Stimulated activated CD4-positive, alpha-beta T cell treated with anti-CD3 and anti-CD28 coated beads, Interleukin-15, amount 100 ng/mL, for 48 hours (primary cell): ENCODE measurements around the gene ZMYM4.

Source experiments
- DNase-seq, 2 donors: peaks; one replicate each; pipeline ENCODE4 v3.0.0-alpha.2; 2020; ENCODE audit warnings: low read depth in 2 of 2

ZMYM4 gene

DNA sequence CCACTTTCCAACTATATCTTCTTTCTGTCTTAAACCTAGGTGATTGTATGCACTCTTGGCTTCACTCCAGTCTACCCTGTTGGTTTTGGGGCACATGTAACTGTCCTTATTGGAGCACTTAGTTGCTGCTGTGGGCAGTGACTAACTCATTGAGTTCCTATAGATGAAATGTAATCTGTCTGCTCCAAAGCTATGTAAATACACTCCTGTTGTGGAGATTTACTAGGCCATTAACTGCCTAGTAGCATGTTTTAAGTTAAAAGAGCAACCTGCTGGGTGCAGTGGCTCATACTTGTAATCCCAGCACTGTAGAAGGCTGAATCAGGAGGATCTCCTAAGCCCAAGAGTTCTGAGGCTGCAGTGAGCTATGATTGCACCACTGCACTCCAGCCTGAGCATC is 137.6 kb downstream of the ZMYM4 start:
- DNase-seq = no peak

DNA sequence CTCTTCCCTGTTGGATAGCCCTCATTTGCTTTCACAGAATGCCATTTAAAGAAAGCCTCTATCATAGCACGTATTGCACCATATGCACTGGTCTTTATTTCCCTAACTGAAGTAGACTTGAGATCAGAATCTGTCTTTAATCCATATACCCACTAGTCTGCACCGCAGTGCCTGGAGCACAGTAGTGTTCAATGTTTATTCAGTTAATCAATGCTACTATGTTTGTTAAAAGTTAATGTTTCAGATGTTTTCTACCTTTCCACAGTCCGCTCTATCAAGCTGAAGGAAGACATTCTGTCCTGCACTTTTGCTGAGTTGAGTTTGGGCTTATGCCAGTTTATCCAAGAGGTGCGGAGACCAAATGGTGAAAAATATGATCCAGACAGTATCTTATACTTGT is 139.2 kb downstream of the ZMYM4 start:
- DNase-seq = no peak

DNA sequence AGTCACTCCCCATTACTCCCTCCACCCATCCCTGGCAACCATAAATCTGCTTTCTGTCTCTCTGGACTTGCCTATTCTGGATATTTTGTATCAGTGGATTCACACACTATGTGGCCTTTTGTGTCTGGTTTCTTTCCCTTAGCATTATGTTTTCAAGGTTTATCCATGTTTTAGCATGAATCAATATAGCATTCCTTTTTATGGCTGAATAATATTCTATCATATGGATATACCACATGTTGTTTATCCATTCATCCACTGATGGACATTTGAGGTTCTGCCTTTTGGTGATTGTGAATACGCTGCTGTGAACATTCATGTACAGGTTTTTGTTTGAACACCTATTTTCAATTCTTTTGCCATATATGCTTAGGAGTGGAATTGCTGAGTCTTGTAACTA is 140.4 kb downstream of the ZMYM4 start:
- no peak for DNase-seq

DNA sequence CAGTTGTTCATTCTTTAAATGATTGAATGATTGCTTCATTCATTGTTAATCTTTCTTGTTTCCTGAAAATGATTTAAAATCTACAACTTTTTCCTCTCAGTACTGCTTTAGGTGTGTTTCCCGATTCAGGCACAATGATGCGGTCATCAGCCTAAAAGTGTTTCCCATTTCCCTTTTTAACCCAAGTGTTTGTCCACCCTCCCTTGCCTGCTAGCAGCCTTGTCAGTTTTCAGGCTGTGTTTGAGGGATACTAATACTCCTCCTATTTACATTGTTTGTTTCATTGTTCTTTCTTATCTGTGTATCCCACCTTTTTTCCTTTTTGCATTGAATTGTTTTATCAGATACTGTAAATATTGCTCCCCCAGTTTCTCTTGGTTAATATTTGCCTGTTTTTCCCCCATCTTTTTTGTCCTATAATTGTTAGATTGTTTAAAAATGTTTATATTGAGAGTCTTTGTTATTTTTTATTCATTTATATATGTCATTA is 157.6 kb downstream of the ZMYM4 start:
- DNase-seq = no peak

DNA sequence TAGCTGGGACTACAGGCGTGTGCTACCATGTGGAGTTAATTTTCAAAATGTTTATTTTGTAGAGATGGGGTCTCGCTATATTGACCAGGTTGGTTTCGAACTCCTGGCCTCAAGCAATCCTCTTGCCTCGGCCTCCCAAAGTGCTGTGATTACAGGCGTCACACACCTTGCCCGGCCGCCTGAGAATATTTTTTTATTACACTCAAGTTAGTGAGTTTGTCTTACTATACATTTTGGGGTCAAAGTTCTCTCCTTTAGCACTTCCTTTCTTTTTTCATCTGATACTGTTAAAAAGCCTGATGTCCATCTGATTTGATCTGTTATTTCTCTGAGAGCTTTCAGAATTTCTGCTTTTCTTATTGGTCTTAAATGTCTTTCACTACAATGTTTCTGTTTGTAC is 159.9 kb downstream of the ZMYM4 start:
- no peak for DNase-seq

DNA sequence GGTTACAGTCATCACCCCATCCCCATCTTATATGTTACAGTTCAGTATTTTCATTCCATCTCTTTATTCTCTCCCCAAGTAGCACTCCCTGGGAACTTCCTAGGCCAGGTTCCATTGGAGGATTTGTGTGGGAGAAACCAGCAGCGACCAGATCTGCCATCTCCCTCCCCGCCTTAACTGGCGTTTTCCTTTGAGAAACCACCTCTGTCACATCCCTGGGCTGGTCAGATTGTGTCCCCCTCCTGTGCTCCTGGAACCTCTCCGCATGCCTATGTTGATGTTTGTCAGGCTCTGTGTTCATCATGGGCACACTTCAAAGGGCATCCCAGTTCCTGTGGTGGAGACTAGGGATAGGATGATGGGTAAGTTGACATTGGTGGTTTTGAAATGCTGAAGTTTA is 162.3 kb downstream of the ZMYM4 start:
- no peak for DNase-seq

DNA sequence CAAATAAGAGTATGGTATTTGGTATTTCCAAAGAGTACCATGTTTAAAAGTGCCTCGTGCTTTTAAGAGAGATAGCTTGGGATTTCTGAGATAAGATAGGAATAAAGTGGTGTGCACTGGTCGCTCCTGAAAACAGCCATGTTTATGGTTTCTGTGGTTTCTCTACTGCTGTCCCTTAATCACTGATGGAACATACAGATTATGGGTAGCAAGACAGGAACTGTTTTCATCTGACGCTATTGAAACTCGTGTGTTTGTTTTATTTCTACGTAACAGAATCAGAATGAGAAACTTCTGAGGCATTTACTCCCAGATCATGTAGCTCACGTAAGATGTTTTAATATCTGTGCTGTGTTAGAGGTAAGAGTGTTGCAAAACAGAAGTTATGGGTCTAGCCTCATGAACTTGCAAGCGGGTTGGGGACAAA is 162.7 kb downstream of the ZMYM4 start:
- no peak for DNase-seq

DNA sequence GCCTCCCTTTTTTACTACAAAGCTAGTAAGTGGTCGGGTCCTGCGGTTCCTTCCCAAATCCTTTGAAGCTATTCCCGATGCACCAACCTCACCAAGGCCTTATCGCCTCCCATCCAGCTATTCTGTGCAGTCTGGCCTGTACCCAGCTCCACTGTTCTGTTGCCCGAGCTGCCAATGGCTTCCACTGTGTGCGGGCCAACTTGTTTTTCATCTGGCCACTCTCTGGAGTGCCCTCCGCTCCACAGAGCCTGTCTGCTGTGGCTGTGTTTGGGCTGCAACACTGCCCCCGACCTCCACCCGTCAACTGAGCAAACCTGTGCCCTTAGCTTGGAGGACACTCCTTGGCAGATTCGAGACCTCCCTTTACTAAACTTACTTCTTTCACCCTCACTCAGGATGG is 163.7 kb downstream of the ZMYM4 start:
- DNase-seq = no peak

DNA sequence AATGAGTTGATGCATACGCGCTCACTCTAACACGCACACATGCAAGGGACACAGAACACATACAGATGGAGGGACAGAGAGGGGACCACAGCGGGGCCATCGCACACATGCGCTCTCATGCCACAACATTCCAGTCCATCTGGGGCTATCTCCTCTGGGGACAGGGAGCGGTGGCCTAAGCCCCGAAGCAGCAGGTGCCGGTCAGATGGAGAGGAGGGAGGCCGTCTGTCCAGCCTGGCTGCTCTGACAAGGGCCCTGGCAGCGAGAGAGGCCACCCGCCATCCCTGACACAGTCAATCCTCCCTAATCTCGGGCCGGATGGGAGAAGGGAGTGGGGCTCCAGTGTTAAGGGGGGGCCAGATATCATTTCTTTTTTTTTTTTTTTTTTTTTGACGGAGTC is 165.2 kb downstream of the ZMYM4 start:
- DNase-seq = no peak

DNA sequence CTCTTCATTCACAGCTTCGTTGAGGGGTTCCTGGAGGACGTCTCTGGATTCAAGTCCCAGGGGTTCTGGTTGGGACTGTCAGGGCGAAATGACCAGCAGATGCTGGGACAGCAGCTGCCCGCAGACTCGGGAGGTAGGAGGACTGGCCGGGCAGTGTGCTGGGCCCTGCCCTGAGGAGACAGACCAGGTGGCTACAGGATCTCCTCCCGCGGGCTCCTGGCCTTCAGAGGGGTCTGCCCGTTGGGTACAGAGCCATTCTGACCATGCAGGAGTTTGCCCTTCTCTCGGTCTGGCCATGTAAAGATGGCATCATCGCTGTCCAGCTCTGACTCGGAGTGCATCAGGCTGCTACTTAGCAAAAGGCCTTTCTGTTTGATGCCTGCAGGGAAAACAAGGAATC is 166.2 kb downstream of the ZMYM4 start:
- DNase-seq = no peak

DNA sequence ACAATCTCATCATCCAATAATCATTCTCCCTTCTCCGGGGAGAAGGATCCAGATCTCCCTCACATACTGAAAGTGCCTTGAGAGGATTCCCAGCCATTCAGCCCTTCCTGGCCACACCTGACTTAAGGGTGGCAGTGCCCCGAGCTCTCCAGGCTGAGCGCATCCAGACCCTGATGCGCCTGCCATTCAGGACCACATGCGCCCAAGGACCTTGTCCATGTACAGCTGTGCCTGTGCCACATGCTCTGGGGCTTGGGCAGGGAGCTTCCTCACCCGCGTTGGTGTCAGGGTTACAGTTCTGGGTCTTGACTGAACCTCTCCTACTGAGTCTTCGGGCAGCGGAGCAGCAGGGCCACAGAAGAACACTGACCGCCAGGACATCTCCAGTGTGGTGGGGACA is 167.6 kb downstream of the ZMYM4 start:
- no peak for DNase-seq

DNA sequence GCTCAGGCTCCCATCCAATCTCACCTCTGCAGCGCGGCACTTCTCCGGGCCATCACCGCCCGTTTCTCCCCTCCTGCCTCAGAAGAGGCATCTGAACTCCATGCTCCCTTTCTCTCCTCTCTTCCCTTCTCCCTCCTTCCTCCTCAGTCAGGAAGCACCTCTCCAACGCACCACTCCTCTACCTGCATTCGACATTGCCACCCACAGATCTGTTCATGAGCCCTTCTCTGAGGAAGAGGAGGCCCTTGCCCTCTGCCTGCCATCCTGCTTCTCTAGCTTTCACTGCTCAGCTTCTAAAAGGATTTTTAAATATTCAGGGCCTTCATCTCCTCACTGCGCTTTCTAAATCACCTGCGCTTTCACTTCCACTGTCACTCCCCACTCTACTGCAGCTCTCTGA is 168.7 kb downstream of the ZMYM4 start:
- DNase-seq = no peak

DNA sequence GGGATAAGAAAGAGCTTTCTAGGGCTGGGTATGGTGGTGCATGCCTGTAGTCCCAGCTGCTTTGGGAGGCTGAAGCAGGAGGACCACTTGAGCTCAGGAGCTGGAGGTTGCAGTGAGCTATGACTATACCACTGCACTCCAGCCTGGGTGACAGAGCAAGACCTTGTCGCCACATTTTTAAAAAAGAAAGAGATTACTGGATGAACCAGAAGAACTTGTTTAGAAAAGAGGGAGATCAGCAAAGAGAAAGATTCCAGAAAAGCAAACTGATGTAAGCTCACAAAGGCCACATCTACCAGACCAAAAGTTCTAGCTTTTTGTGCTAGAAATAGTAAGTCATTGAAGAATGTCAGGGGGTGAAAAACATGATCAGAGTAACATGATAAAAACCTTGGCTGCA is 171.1 kb downstream of the ZMYM4 start:
- DNase-seq = no peak

DNA sequence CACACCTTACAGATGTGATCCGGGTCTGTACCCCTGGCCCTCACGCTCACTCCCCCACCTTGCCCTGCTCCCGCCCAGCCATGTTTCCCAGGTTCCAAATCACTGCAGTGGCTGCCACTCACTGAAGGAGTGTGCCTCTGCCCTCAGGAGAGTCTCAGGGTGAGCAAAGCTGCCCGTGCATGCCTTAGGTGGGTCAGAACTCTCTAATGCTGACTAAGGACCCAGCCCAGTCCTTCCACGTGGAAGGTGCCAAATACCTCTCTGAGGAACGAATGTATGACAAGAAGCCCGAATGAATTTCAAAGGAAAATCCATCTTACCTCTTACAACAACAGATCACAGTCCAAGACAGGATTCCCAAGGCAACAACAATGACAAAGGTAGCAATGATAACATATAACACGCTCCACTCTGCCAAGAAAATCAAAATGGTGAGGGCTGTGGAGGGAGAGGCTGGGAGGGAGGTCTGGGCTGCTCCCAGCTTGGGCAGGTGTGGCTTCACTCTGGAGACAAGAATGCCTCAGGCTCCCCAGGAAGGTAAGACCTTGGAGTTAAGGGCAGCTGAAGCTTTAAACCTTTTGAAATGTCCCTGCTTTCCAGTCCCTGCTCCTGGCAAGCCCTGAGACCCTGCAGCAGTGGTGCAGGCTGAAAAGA is 173.5 kb downstream of the ZMYM4 start:
- no peak for DNase-seq

DNA sequence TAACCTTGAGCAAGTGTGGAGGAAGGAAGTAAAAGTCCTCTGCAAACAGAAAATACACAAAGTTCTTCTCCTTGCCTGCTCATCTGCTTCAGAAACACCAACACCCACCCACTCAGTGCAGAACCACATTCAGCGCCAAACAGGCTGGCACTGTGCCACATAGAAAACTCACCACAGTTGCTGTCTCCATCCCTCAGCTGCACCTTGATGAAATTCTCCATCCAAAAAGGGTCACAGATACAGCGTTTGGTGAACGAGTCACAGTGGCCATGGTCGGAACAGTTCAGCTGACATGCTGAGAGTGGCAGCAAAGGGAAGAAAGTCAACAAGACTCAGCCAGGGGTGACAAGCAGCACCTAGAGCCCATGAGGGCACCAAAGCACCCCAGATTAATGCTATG is 174.2 kb downstream of the ZMYM4 start:
- peak in 1 of 2 donors; percentile 30 for DNase-seq

DNA sequence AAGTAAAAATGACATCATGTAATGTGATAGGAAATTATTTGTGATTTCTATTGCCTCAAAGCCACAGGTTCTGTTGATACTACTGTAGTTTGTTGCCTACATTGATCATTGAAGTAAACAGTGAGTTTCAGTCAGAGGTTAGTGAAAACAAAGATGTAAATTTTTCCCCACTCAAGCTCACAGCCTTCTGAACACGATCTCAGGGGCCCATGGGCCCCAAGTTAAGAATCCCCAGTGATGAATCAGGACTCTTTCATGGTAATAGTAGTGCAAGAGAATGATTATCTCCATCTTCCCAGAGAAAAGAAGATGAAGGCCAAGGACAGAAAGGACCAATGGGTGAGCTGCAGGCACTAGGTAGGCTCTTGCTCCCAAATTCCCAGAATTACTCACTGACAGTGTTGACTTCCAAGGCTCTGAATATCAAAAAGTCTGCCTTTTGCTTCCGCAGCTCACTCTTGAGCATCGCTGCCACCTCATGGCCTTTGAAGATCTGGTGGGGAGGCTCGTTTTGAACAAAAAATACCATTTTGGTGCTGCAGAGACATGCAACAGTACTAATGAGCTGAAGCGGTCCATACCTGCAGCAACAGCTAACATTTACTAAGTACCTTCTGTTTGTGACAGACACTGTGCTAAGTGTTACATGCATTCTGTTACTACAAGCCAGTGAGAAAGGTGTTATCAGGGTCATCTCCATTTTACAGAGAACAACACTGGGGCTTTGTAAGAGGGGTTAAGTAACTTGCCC is 175.4 kb downstream of the ZMYM4 start:
- no peak for DNase-seq

DNA sequence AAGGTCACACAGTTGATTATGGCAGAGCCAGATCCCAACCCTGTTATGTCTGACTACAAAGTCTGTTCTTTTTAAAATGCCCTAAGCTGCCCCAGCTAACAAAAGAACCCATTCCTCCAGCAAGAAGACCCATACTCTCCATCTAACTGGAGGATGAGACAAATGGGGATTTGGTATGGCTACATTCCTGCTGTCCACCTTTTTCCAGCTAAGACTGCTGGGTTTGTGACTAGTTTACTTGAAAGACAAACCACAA is 175.9 kb downstream of the ZMYM4 start:
- no peak for DNase-seq

DNA sequence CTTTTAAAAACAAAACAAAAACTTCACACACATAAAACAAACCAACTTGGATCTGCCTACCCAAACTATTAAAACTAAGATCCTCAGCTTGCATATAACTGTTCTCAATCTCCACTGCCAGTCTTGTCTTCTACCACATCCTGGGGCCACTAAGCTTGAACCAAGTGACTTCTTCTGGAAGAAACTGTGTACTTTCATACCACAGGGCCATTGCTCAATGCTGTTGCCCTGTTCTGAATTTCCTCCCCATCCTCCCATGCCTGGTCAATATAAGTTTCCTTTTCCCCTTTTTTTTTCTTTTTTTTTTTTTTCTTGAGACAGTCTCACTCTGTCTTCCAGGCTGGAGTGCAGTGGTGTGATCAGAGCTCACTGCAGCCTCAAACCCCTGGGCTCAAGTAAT is 178.8 kb downstream of the ZMYM4 start:
- no peak for DNase-seq

DNA sequence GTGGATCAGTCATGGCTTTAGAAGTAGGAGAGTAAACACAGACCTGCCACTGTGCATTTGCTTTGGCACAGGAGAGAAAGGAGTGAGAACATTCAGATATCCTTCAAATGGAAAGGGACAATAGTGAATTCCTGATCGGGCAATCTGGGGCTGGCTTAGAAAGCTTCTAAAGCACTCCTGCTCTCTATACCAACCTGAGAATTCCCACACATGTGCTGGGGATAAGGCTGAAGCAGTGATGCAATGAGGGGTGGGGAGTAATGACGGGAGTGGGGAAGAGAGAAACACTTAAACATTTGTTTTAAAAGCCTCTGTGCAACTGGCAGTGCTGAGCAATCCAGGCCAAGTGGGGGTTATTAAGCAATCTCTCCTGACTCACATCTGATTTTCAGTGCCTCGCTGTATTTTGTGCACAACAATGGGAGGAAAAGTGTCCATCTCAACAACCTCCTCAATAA is 179.9 kb downstream of the ZMYM4 start:
- no peak for DNase-seq

DNA sequence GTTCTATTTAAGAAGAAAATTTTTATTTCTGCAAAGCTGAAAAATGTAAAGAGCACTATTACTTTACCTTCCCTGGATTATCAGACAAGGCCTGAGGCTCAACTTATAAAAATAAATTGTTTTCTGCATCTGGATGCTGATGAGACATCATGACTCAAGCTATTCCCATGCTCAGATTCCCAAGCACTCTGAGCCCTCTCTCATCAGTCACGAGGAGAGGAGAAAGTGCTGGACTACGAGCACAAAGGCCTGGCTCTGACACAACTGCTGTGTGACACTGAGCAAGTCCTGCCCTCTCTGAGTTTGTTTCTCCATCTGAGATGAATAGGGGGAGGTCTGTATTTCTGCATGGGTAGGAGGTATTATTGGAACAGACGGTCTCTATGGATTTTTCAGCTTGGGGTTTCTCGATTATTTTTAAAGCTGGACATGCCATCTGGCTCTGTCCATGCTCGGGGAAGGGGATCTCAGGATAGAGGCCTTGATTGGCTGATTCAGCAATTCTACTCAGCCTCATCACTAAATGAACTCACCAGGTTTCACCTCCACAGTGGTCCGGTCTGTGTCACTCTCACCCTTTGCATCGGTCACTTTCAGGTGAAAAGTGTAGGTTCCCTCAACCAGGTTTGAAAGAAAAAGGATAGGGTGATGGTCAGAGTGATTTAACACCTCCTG is 181.0 kb downstream of the ZMYM4 start:
- DNase-seq = no peak

DNA sequence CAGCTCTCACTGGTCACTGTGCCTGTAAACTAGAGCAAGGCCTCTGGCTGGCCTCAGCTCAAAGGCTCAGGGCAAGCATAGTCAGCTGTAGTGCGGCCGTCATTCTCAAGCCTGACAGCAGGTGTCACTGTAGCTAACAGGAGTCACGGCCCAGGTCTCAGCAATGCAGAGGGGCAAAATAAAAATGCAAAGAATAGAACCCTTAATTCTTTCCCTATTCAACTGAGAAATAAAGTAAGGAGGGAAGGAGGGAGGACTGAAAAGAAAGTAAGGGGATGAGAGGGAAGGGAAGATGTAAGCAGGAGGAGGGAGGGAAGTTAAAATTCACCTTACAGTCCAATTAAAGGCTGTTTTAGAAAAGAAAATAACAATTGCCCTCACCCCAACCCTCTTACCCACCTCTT is 182.6 kb downstream of the ZMYM4 start:
- DNase-seq = peak; percentile 45 to 77

DNA sequence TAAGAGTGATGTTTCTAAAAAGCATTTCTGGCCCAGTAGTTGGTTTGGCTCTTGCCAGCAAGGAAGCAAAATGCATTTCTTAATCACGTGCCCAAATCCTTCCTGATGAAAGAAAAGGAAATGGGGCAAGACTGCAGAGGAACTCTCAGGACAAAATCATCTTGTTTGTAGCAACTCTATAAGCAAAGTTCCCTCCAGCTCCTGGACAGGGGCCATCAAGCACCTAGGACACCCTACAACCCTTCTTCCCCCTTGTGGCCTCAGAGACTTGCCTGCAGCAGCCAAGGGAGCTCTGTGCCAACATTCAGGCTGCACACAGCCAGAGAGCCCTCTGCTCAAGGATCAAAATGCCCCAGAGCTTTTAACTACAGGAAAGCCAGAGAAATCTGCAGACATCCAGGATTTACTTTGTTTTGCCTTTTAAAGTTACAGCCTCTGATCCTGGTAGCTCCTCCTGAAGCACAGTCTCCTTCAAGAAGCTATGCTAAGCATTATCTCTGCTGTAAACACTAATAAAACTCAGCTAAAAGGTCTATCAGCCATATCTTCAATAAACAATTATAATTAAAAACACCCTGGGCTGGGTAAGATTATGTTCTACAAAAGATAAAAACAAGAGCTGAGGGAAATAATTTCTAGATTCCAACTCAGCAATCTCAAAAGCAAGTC is 183.7 kb downstream of the ZMYM4 start:
- DNase-seq = no peak

DNA sequence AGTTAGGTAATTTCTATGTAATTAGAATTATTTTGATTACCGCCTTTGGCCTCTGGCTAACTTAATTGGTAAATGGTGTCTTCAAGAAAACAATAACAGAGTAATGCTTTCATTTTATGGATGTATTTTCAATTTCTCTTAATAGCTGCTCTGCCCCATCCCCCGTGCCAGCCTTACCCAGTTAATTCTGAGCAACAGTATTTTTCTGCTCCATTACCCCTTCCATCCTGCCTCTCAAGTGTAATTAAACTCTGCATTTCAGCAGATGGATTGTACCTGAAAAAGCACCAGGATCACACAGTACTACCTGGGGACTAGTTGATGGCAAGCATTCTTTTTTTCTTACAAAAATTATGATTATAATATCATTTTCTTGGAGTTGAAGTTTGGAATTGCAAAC is 184.5 kb downstream of the ZMYM4 start:
- DNase-seq = no peak
